ENCODE results near the gene LAMA5. TPM values are rescaled to one million over a fixed set of nuclear protein-coding genes. Genes with fewer than 3 reads are reported as not detected.

Gene LAMA5
- total RNA-seq, 1 donor, result 11.1 TPM

DNA sequence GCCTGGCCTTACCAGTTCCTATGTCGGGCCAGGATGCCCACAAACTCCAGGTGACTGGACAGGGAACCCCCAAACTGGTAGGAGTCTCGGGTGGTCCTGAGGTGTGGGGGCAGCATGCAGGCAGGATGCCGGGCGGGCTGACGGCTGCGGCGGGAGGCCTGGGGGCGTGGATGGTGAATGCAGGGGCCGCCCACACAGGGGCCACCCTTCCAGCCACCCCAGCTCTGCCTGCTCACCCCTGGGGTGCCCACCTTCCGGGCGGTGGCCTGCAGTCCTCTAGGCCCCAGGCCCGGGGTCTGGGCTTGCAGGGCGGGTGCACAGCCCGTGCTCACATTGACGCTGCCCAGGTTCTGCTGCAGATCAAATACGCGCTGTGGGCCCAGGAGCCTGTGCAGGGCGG is 56.0 kb downstream of the LAMA5 start:
- DNase-seq (ENCODE audit: low read depth), result no peak
- no peak overlapping the region for H3K4me3 ChIP-seq (ENCODE audit: low read depth, low read length)
- no peak for TF ChIP-seq CTCF (IDR thresholded peaks at IDR 0.05; ENCODE audit: insufficient read depth, low read length)

DNA sequence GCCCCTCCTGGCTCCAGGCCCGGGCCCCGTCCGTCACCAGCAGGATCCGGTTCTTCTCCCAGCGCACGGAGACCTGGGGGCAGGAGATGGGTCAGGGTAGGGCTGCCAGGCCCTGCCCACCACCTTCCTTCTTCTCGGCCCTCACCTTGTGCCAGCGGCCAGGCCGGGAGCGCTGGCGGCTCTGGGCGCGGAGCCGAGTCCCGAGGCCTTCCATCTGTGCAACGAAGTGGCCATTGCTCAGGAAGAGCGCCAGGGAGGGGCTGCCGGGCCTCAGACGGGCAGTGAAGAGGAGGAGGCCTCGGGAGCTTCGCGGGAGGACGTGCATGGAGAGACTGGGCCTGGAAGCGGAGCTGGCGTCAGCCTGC is 56.4 kb downstream of the LAMA5 start:
- DNase-seq (ENCODE audit: low read depth), result no peak
- TF ChIP-seq CTCF (IDR thresholded peaks at IDR 0.05; ENCODE audit: insufficient read depth, low read length), result no peak
- no peak overlapping the region for H3K4me3 ChIP-seq (ENCODE audit: low read depth, low read length)

GRCh38 chr20:62309947-62310756 is 57.0 kb downstream of the LAMA5 start:
- no peak for DNase-seq (ENCODE audit: low read depth)
- no peak overlapping the region for H3K4me3 ChIP-seq (ENCODE audit: low read depth, low read length)
- TF ChIP-seq CTCF (IDR thresholded peaks at IDR 0.05; ENCODE audit: insufficient read depth, low read length), result no peak

- no peak for DNase-seq (ENCODE audit: low read depth)
- no peak for TF ChIP-seq CTCF (IDR thresholded peaks at IDR 0.05; ENCODE audit: insufficient read depth, low read length)
- no peak overlapping the region for H3K4me3 ChIP-seq (ENCODE audit: low read depth, low read length)
Measured at GRCh38 chr20:62309198-62309944, 57.7 kb downstream of the LAMA5 start.

DNA sequence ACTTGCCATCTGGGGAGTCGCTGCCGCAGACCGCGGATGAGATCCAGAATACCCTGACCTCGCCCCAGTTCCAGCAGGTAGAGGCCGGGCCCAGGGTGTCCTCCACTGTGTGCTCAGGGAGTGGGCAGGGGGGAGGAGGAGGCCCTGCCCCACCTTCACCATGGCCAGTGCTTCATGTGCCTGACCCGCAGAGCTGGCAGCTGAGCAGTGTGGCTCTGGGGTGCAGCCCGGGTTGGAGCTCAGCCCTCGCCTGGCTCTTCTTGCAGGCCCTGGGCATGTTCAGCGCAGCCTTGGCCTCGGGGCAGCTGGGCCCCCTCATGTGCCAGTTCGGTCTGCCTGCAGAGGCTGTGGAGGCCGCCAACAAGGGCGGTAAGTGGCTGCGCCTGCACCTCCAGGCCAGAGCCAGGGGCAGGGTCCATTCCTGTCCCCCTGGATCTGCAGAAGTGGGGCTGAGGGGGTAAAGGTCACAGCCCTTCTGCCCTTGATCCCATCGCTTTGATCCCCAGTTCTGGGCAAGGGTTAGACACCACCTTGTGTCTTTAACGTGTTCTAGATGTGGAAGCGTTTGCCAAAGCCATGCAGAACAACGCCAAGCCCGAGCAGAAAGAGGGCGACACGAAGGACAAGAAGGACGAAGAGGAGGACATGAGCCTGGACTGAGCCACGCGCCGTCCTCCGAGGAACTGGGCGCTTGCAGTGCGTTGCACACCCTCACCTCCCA is 58.9 kb downstream of the LAMA5 start:
- no peak for TF ChIP-seq CTCF (IDR thresholded peaks at IDR 0.05; ENCODE audit: insufficient read depth, low read length)
- no peak for DNase-seq (ENCODE audit: low read depth)
- H3K4me3 ChIP-seq (ENCODE audit: low read depth, low read length), result no peak overlapping the region

GRCh38 chr20:62307226-62308101 is 59.6 kb downstream of the LAMA5 start:
- no peak for TF ChIP-seq CTCF (IDR thresholded peaks at IDR 0.05; ENCODE audit: insufficient read depth, low read length)
- DNase-seq (ENCODE audit: low read depth), result no peak
- no peak overlapping the region for H3K4me3 ChIP-seq (ENCODE audit: low read depth, low read length)

Data from fibroblast of the aortic adventitia (primary cell).